Liver (tissue), 9 donors: ENCODE measurements around the gene NFIB. TPM values are rescaled to one million over a fixed set of nuclear protein-coding genes. Genes with fewer than 3 reads are reported as not detected.

Source experiments
- DNase-seq: peaks from one replicate; pipeline ENCODE4 v3.0.0-alpha.2; 2017; ENCODE audit warnings: low spot score
- H3K27ac ChIP-seq, 2 donors: one replicate each; pipeline ENCODE4 v1.7.0; 2013; ENCODE audit warnings: inconsistent platforms in 2 of 2, low read length in 2 of 2, control low read depth in 1 of 2, low read depth in 1 of 2, mild to moderate bottlenecking in 1 of 2
- H3K27me3 ChIP-seq, 4 donors: one replicate each; pipeline versions ENCODE4 v1.6.1 to v1.7.0; 2013; ENCODE audit warnings: low read length in 3 of 4, inconsistent platforms in 1 of 4, mild to moderate bottlenecking in 1 of 4, moderate library complexity in 1 of 4; ENCODE audit not compliant: control insufficient read depth in 4 of 4, insufficient read depth in 4 of 4
- H3K36me3 ChIP-seq, 4 donors: one replicate each; pipeline versions ENCODE4 v1.6.1 to v1.7.0; 2013; ENCODE audit warnings: low read length in 3 of 4, mild to moderate bottlenecking in 3 of 4, low read depth in 1 of 4, moderate library complexity in 1 of 4; ENCODE audit not compliant: control insufficient read depth in 4 of 4, insufficient read depth in 3 of 4
- H3K4me1 ChIP-seq, 4 donors: one replicate each; pipeline versions ENCODE4 v1.6.1 to v1.7.0; 2013; ENCODE audit warnings: low read length in 3 of 4, mild to moderate bottlenecking in 3 of 4, moderate library complexity in 1 of 4; ENCODE audit not compliant: control insufficient read depth in 4 of 4, insufficient read depth in 4 of 4
- H3K4me3 ChIP-seq, 3 donors: one replicate each; pipeline versions ENCODE4 v1.6.1 to v1.7.0; 2013; ENCODE audit warnings: low read length in 3 of 3, control low read depth in 1 of 3, low read depth in 1 of 3, mild to moderate bottlenecking in 1 of 3
- H3K9ac ChIP-seq, 2 donors: one replicate each; pipeline ENCODE4 v1.7.0; 2013; ENCODE audit warnings: low read length in 2 of 2, mild to moderate bottlenecking in 2 of 2, moderate library complexity in 2 of 2, control low read depth in 1 of 2, low read depth in 1 of 2
- H3K9me3 ChIP-seq, 4 donors: one replicate each; pipeline versions ENCODE4 v1.6.1 to v1.7.0; 2013; ENCODE audit warnings: low read length in 3 of 4; ENCODE audit not compliant: control insufficient read depth in 4 of 4
- CTCF ChIP-seq: fragments of 150-350 bp; IDR thresholded peaks from 2 replicates; pipeline ENCODE4 v1.5.1; 2017; ENCODE audit warnings: improper control_type of control experiment, low read depth, low read length; ENCODE audit not compliant: missing input control
- FOXA1 ChIP-seq: IDR thresholded peaks from 2 replicates; pipeline ENCODE4 v1.6.1; 2016; ENCODE audit warnings: antibody characterized with exemption
- FOXA2 ChIP-seq: IDR thresholded peaks from 2 replicates; pipeline ENCODE4 v1.6.1; 2016; ENCODE audit warnings: antibody characterized with exemption
- GABPA ChIP-seq, 2 donors: IDR thresholded peaks in 1 of 2; conservative IDR thresholded peaks in 1 of 2; 2 replicates each; pipeline ENCODE4 v1.6.1; 2016; ENCODE audit warnings: antibody characterized with exemption in 2 of 2, mild to moderate bottlenecking in 1 of 2, moderate library complexity in 1 of 2
- HNF4A ChIP-seq, 2 donors: conservative IDR thresholded peaks; 2 replicates each; pipeline ENCODE4 v1.6.1; 2016; ENCODE audit warnings: antibody characterized with exemption in 2 of 2, mild to moderate bottlenecking in 2 of 2
- JUND ChIP-seq, 2 donors: IDR thresholded peaks; 2 replicates each; pipeline ENCODE4 v1.6.1; 2016; ENCODE audit warnings: antibody characterized with exemption in 2 of 2
- MAX ChIP-seq: IDR thresholded peaks from 2 replicates; pipeline ENCODE4 v1.6.1; 2016; ENCODE audit warnings: antibody characterized with exemption
- NR2F2 ChIP-seq: IDR thresholded peaks from 2 replicates; pipeline ENCODE4 v1.6.1; 2016; ENCODE audit warnings: antibody characterized with exemption
- RAD21 ChIP-seq, 2 donors: IDR thresholded peaks; 2 replicates each; pipeline ENCODE4 v1.6.1; 2016; ENCODE audit warnings: antibody characterized with exemption in 2 of 2, mild to moderate bottlenecking in 2 of 2
- REST ChIP-seq: IDR thresholded peaks from 2 replicates; pipeline ENCODE4 v1.6.1; 2016; ENCODE audit warnings: antibody characterized with exemption, mild to moderate bottlenecking
- RXRA ChIP-seq, 2 donors: IDR thresholded peaks; 2 replicates each; pipeline ENCODE4 v1.6.1; 2017 to 2018; ENCODE audit warnings: antibody characterized with exemption in 2 of 2, mild to moderate bottlenecking in 1 of 2
- TAF1 ChIP-seq: conservative IDR thresholded peaks from 2 replicates; pipeline ENCODE4 v1.6.1; 2016; ENCODE audit warnings: antibody characterized with exemption, mild to moderate bottlenecking
- YY1 ChIP-seq: IDR thresholded peaks from 2 replicates; pipeline ENCODE4 v1.6.1; 2016; ENCODE audit warnings: antibody characterized with exemption, mild to moderate bottlenecking
- WGBS: extraction: QIAGEN DNeasy Blood & Tissue Kit; methylation state at CpG from one replicate; pipeline ENCODE4 v1.1.7; 2013; 5-methylcytosine and 5-hydroxymethylcytosine counted together
- polyA plus RNA-seq, 2 donors: library from polyadenylated mRNA; stranded (reverse) in 1 of 2; unstranded in 1 of 2; fragments of 200-250 nt in 1 of 2; fragments of >200 nt in 1 of 2; fragmentation: Nextera tagmentation in 1 of 2; extraction: Ambion mirVana in 1 of 2; gene quantifications; one replicate each; pipeline versions ENCODE4 v1.2.1 to v1.2.3, GENCODE V29; 2013 to 2015
- total RNA-seq, 2 donors: library from RNA; depleted of rRNA; stranded (reverse); fragments of >200 nt; gene quantifications; one replicate each; pipeline ENCODE4 v1.2.3, GENCODE V29; 2014
- TF ChIP-seq, protein P1 (sequence below): IDR thresholded peaks from 2 replicates; pipeline ENCODE4 v1.6.1; 2016; ENCODE audit warnings: antibody characterized with exemption
- donor health status: healthy.
- donor health status: healthy.
- donor health status: healthy.
- donor health status: healthy.
- donor health status: healthy.

The NFIB gene
- total and polyA plus RNA-seq, 4 donors = 3.2 to 23.2 (median 8.0) TPM

- DNase-seq = no peak
- Histone ChIP-seq H3K9me3 (no peaks in the 10 kb centered on the region), H3K27ac (no peak overlapping the region), H3K4me3 (no peak overlapping the region), H3K4me1 (peaks cover 0 to 7% (median under 1%) of the 10 kb centered on the region in 4 donors), H3K9ac (no peak overlapping the region), H3K36me3 (no peaks in the 10 kb centered on the region), H3K27me3 (no peaks in the 10 kb centered on the region)
- WGBS = 82% methylated on average over 7 of the region's 7 CpGs
- TF ChIP-seq MAX (no peak), TAF1 (no peak), RXRA (IDR thresholded peaks at IDR 0.05) (no peak), JUND (IDR thresholded peaks at IDR 0.05) (no peak)
Observed at GRCh38 chr9:14356351-14357265, 42.7 kb upstream of the NFIB start.

DNA sequence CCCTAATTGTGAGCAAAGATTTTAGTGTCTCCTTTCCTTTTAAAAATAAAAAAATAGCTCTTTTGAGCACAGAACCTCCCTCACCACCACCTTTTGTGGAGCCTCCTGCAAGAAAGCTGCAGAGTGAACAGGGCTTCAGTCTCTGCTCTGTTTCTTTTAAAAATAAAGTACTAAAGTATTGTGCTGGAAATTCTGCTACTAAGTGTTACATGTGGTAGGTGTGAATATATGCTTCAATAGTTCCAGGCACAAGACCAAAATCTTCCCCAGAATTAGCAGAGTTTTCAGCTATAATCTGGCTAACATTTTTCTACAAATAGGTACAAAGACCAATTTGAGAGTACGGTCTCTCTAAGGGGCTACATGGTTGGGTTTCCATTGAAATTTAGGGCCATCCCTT, 40.3 kb upstream of the NFIB start:
- Histone ChIP-seq H3K36me3 (no peaks in the 10 kb centered on the region), H3K27me3 (peaks cover 0 to 7% (median 2%) of the 10 kb centered on the region in 4 donors), H3K9me3 (no peaks in the 10 kb centered on the region), H3K9ac (no peak overlapping the region), H3K4me3 (no peak overlapping the region), H3K4me1 (peaks cover 2 to 17% (median 7%) of the 10 kb centered on the region in 4 donors), H3K27ac (no peak overlapping the region)
- WGBS = 85% methylated on average over 1 of the region's 1 CpG
- no peak for DNase-seq
- TF ChIP-seq REST (no peak), GABPA (IDR thresholded peaks at IDR 0.05 in 1 of 2, conservative IDR thresholded peaks at IDR 0.05 in 1 of 2) (no peak), FOXA2 (no peak), MAX (no peak), NR2F2 (no peak), RXRA (IDR thresholded peaks at IDR 0.05) (no peak), HNF4A (conservative IDR thresholded peaks at IDR 0.05) (no peak), FOXA1 (no peak), YY1 (no peak), JUND (IDR thresholded peaks at IDR 0.05) (no peak), CTCF (no peak), RAD21 (IDR thresholded peaks at IDR 0.05) (no peak)
- TF ChIP-seq, protein P1, sequence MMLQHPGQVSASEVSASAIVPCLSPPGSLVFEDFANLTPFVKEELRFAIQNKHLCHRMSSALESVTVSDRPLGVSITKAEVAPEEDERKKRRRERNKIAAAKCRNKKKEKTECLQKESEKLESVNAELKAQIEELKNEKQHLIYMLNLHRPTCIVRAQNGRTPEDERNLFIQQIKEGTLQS = no peak
